GM18858 (cell line): ENCODE results near the gene SPATA21.

ENCODE experiments used
- ATAC-seq: cut with Tn5 transposase; IDR thresholded peaks from one replicate; pipeline ENCODE4 v1.9.1; 2021; ENCODE audit not compliant: unreplicated experiment

SPATA21 gene

DNA sequence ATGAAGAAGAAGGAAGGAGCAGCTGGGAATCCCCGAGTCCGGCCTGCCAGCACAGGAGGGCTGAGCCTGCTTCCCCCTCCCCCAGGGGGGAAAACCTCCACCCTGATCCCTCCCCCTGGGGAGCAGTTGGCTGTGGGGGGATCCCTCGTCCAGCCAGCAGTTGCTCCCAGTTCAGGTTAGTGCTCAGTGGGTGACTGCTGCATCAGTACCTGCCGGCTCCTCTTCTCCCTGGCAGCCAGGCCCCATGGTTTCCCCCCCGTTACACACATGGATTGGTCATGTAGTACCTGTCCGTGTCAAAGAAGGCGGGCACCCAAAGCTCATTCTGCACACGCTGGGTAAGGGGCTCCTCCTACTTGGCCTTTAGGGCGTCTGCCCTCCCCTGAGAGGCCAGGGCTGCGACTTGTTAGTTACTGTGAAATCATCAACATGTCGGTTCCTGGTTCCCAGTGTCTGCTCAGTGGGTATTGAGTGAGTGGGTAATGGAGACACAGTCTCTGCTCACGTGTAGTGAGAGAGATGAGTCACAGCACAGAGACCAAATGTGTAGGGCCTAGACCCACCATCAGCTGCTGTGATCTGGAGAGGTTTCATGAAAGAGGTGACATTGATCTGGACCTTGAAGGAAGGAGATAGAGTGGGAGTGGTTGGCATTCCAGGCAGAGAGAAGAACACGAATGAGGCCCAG is 14.8 kb upstream of the SPATA21 start:
- no peak for ATAC-seq

DNA sequence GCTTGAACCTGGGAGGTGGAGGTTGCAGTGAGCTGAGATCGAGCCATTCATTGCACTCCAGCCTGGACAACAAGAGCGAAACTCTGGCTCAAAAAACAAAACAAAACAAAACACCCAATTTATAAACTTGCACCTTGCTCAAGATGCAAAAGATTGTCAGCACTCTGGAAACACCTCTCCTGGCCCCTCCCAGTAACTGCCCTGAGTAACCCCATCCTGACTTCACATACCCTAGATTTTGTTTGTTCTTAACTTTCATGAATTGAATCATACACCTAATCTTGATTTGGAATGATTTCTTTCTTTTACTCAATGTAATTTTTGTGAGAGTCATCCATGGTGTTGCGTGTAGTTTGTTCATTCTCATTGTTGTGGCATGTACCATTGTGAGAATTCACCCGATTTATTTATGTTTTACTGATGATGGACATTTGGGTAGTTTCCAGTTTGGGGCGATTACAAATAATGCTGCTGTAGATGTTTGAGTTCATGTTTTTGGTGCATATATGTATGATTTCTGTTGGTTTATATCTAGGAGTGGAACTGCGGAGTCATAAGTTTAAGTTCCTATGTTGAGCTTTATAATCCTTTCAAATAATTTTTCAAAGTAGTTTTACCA is 13.7 kb upstream of the SPATA21 start:
- ATAC-seq, result no peak

GRCh38 chr1:16449666-16450065 is 12.4 kb upstream of the SPATA21 start:
- ATAC-seq, result no peak

DNA sequence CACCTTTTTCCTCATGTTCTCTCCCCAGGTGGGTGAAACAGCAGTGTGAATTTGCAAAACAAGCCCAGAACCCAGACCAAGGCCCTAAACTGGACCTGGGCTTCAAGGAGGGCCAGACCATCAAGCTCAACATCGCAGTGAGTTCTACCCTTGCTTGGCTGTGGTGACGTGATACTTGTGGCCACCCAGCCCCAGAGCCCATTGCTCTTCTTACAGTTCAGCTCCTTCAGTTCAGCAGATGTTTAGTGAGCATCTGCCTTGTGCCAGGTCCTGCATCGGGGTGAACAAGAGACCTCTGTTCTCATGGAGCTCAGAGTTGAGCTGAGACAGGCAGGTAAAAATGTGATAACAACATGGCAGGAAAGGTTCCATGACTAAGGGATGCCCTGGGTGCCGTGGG is 11.8 kb upstream of the SPATA21 start:
- ATAC-seq, result no peak

- no peak for ATAC-seq
Measured at GRCh38 chr1:16447641-16448040, 10.4 kb upstream of the SPATA21 start.

GRCh38 chr1:16446116-16446515 is 8.9 kb upstream of the SPATA21 start:
- no peak for ATAC-seq

DNA sequence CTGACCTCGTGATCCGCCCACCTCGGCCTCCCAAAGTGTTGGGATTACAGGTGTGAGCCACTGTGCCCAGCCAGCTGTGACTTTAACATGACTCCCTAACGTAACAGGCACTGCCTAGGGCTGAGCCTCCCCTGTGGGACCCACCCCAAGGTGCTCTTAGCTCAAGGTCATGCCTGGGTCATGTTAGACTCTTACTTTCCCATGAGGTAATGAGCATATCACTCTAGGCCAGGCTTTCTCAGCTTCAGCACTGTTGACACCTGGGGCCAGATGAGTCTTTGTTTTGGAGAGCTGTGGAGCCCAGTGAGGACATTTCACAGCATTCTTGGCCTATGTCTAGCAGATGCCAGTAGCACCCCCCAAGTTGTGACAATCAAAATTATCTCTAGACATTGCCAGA is 7.8 kb upstream of the SPATA21 start:
- ATAC-seq, result no peak

DNA sequence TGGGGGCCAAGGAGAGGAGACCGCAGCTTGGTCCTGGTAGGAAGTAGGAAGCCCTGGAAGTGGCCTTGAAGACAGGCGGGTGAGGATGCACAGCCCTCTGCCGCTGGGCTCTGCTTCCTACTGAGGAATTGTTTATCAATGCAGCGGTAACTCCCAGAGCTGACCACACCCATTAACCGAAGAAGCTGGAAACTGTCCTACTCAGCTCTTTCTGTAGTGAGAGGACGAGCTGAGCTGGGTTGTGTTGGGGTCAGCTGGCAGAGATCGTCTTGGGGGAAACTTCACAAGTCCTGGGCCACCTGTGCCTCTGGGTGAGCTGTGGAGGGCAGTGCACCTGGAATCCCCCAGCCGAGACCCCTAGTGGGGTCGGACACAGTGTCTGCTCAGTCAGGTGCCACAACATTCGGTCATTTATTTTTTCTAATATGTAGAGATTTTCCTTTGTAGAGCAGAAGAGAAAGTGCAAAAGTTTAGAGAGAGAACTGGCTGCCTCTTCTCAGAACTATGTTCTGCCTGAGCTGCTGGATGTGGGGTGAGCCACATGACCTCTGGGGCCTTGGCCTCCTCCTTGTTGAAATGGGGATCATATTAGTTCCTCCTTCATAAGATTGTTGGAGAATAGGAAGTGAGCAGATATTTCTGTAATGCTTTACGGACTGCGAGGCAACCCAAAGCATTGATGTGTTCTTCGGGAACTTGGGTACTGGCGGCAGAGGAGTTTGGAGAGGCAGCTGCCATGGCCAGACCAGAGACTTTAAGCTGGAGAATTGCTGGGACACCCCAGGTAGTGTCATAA is 6.9 kb upstream of the SPATA21 start:
- ATAC-seq, result no peak

GRCh38 chr1:16442941-16443340 is 5.7 kb upstream of the SPATA21 start:
- ATAC-seq, result no peak

GRCh38 chr1:16442265-16442664 is 5.0 kb upstream of the SPATA21 start:
- no peak for ATAC-seq

GRCh38 chr1:16441282-16441665 is 4.0 kb upstream of the SPATA21 start:
- no peak for ATAC-seq

- no peak for ATAC-seq
Measured at GRCh38 chr1:16440470-16441281, 3.5 kb upstream of the SPATA21 start, which contains the start of gene NECAP2. Gene NECAP2, plus strand, starts transcription at chr1:16440724. Its CDS starts 38 bp downstream, at chr1:16440762.

DNA sequence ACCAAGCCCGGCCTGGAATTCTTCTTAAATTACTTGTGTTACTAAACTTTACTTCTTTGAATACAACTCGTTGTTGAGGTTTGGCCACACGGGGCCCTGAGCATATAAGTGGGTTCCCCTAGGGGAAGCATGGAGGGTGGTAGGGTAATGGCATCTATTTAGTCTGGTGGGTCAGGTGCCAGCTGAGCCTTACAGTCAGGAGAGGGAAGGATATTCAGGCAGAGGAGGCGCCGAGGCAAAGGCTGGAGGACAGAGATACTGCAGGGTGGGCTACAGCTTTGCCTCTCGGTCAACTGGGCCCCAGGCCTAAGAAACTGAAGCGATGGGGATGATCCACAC is 2.9 kb upstream of the SPATA21 start:
- ATAC-seq, result no peak

- ATAC-seq, result no peak
Measured at GRCh38 chr1:16438924-16439323, 1.7 kb upstream of the SPATA21 start.

DNA sequence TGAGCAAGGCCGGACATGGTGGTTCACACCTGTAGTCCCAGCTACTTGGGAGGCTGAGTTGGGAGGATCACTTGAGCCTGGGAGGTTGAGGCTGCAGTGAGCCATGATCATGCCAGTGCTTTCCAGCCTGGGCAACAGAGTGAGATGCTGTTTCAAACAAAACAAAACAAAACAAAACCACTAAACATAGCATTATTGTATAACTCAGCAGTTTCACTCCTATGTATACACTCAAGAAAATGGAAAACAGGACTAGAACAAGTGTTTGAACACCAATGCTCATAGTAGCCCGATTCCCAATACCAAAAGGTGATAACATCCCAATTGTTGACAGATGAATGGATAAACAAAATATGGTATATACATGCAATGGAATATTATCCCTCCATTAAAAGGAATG is 1.3 kb upstream of the SPATA21 start:
- no peak for ATAC-seq

DNA sequence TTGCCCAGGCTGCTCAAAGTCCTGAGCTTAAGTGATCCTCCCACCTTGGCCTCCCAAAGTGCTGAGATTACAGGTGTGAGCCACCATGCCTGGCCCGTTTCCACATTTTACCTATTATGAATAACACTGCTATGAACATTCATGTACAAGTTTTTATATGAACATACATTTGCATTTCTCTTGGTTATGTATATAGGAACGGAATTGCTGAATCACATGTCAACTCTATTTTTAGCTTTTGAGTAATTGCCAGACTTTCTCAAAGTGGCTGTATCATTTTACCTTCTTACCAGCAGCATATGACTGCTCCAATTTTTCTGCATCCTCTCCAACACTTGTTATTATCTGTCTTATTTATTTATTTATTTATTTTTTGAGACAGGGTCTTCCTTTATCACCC is 2.7 kb downstream of the SPATA21 start:
- no peak for ATAC-seq

- no peak for ATAC-seq
Measured at GRCh38 chr1:16434007-16434406, 3.2 kb downstream of the SPATA21 start.

DNA sequence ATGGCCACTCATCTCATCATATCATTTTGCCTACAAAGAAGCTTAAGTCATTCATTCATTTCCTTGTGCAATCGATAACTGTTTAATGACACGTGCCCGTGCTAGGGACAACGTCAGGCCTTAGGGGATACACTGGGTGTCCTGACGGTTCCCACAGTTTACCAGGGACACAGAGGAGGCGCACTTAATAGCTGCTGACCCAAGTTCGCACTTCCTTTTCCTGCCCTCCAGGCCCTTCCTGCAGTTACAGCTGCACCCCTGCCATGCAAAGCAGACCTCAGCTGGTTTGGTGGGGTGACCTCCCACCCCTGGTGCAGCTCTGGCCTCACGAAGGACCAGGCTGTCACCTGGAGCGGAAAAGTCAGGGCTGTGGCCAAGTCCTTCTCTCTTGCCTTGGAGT is 4.2 kb downstream of the SPATA21 start:
- no peak for ATAC-seq

DNA sequence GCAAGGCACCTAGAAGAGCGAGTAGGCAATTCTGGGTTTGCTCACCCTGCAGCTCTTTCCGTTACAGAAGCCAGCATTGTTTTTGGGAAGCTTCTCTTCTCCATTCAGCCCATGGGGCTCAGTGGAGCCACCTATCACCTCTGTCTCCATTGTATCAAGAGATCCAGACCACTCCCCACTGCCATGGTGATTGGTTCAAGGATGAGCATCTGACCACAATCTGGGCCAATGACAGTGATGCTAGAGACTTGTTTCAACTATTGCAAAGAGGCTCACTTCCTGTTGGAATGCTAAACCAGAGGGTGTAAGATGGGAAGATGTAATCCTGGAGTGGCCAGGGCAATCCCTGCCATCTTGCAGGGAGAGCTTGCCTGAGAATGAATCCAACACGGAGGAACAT is 6.6 kb downstream of the SPATA21 start:
- ATAC-seq, result no peak

DNA sequence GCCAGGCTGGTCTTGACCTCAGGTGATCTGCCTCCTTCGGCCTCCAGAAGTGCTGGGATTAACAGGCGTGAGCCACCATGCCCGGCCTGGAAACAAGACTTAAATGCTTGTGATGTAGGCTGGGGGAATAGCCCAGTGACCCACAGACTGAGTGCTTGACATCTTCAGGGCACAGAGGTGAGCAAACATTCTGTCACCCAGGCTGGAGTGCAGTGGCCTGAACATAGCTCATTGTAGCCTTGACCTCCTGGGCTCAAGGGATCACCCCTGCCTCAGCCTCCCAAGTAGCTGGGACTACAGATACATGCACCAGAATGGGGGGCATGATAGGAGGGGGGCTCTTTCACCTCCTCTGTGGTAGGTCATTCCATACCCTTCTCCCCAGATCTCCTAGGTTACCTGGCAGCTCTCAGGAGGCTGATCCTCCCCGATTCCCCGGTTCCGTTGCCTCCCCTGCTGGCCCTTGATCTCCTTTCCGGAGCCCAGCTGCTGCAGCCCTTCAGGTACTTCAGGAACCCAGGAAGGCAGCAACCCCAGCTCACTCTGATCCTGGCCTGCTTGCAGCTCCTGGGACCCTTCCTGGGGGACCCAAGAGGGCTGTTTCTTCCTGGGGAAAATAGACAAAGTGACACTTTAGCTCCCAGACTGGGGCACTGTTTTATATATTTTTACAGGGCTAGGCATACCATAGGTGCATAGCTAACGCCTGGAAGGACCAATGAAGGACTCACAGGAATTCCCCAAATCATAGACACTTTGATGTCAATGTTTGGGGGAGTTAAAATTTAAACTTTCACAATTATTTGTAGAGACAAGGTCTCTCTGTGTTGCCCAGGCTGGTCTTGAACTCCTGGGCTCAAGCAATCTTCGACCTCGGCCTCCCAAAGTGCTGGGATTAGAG is 11.8 kb downstream of the SPATA21 start:
- ATAC-seq, result no peak
